Measurements from ENCODE around the gene LRRC7.

Gene LRRC7

DNA sequence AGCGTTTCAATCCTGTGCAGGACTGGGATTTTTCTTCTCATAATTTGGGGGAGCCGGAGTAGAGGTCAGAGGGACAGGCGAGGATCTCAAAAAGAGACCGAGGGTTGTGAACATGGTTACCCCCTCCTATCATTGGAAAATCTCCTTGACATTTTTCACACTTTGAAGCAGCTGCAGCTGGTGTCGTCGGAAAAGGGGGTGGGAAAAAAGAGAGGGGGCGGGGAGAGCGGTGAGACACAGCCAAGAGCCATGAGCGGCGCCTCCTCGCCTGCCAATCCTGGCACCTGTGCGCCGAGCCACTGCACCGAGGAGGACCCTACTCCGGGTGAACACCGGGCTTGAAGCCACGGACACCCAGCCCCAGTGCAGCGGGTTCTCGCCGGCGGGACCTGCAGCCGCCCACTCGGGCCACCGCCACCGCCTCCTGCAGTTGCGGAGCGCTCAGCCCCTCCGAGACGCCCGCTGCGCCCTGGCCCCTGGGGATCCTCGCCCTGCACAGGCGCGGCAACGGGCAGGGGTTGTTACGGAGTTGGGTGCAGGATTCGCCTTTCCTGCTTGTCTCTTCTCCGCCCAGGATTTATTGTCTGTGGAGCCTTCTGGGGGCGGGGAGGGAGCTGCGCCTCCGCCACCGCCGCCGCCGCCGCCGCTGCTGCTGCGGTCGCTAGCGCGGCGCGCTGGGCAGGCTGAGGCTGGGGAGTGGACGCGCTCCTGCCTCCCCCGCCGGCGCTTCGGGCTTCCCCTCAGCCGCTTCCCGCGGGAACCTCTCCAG, at the start of gene LRRC7:
TSS of gene LRRC7 (plus strand) at position 271 of the 769 bp plus-strand sequence. CDS start 718 bp downstream, outside the sequence.
- peak within 1 kb of the TSS; percentile 77 for H3K4me3 ChIP-seq (ENCODE audit: low read length)
- DNase-seq (ENCODE audit: low read depth) = peak; percentile 34
- no peak within 1 kb of the TSS for H3K9ac ChIP-seq (ENCODE audit: low read length)
- peaks cover 31% of the 10 kb centered on the region for H3K27me3 ChIP-seq (replicated peaks; ENCODE audit: control insufficient read depth, insufficient read depth, low read length)
- peaks cover 3% of the 10 kb centered on the region for H3K9me3 ChIP-seq (ENCODE audit: control insufficient read depth, low read length)
- H3K36me3 ChIP-seq (ENCODE audit: control insufficient read depth, insufficient read depth, low read length, severe bottlenecking) = no peaks in the 10 kb centered on the region
- peaks cover 9% of the 10 kb centered on the region for H3K4me1 ChIP-seq (ENCODE audit: control insufficient read depth, insufficient read depth, low read length)

GRCh38 chr1:69519006-69519405, 48.7 kb upstream of the LRRC7 start:
- DNase-seq (ENCODE audit: low read depth) = no peak

DNA sequence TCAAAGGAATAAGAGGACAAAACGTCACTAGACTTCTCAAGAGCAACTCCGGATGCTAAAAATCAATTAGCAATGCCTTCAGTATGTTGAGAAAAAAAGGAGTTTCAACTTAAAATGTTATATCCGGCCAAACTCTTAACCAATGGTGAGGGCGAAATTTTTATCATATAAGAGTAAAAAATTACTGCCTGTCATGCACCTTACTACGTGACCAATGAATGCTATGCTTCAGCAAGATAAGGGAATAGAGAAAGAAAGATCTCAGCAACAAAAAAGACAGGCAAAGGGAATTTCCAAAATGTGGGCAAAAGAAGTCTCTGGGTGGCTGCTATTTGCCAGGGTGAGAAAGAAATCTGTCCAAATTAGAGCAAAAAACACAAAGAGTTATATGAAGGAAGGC, 47.4 kb upstream of the LRRC7 start:
- no peaks in the 10 kb centered on the region for H3K9me3 ChIP-seq (ENCODE audit: control insufficient read depth, low read length)
- no peak for DNase-seq (ENCODE audit: low read depth)
- H3K36me3 ChIP-seq (ENCODE audit: control insufficient read depth, insufficient read depth, low read length, severe bottlenecking) = no peaks in the 10 kb centered on the region
- H3K27me3 ChIP-seq (replicated peaks; ENCODE audit: control insufficient read depth, insufficient read depth, low read length) = no peaks in the 10 kb centered on the region
- H3K4me1 ChIP-seq (ENCODE audit: control insufficient read depth, insufficient read depth, low read length) = no peaks in the 10 kb centered on the region
- H3K9ac ChIP-seq (ENCODE audit: low read length) = no peak overlapping the region
- no peak overlapping the region for H3K4me3 ChIP-seq (ENCODE audit: low read length)

More at GRCh38 chr1:69519006-69519405, 48.7 kb upstream of the LRRC7 start:
- H3K36me3 ChIP-seq (ENCODE audit: control insufficient read depth, insufficient read depth, low read length, severe bottlenecking) = no peaks in the 10 kb centered on the region
- no peak overlapping the region for H3K9ac ChIP-seq (ENCODE audit: low read length)
- no peaks in the 10 kb centered on the region for H3K9me3 ChIP-seq (ENCODE audit: control insufficient read depth, low read length)
- H3K4me3 ChIP-seq (ENCODE audit: low read length) = no peak overlapping the region
- peaks cover 2% of the 10 kb centered on the region for H3K4me1 ChIP-seq (ENCODE audit: control insufficient read depth, insufficient read depth, low read length)
- H3K27me3 ChIP-seq (replicated peaks; ENCODE audit: control insufficient read depth, insufficient read depth, low read length) = no peaks in the 10 kb centered on the region

GRCh38 chr1:69523032-69523431, 44.7 kb upstream of the LRRC7 start:
- no peaks in the 10 kb centered on the region for H3K9me3 ChIP-seq (ENCODE audit: control insufficient read depth, low read length)
- DNase-seq (ENCODE audit: low read depth) = peak; percentile 68
- no peak overlapping the region for H3K9ac ChIP-seq (ENCODE audit: low read length)
- H3K36me3 ChIP-seq (ENCODE audit: control insufficient read depth, insufficient read depth, low read length, severe bottlenecking) = no peaks in the 10 kb centered on the region
- no peaks in the 10 kb centered on the region for H3K4me1 ChIP-seq (ENCODE audit: control insufficient read depth, insufficient read depth, low read length)
- no peak overlapping the region for H3K4me3 ChIP-seq (ENCODE audit: low read length)
- no peaks in the 10 kb centered on the region for H3K27me3 ChIP-seq (replicated peaks; ENCODE audit: control insufficient read depth, insufficient read depth, low read length)

DNA sequence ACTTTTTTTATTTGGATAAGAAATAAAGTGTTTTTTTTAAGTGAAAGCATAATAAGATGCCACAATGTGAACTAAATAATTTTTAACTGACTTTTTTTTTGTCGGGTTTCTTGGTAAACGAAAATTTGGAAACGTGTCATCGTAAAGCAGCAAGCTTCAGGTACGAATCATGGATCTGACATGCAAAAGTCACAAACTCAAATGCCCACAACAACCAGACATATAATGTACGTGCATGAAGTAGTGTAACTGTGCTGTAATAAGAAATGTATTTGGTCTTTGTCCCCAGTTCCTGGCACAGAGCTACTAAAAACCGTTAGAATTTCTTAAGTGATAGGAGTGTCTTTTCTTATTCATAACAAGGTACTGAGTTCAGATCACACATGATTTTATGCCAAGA, 44.3 kb upstream of the LRRC7 start:
- no peak overlapping the region for H3K9ac ChIP-seq (ENCODE audit: low read length)
- no peak overlapping the region for H3K4me3 ChIP-seq (ENCODE audit: low read length)
- no peaks in the 10 kb centered on the region for H3K9me3 ChIP-seq (ENCODE audit: control insufficient read depth, low read length)

GRCh38 chr1:69524015-69524414, 43.7 kb upstream of the LRRC7 start:
- H3K9me3 ChIP-seq (ENCODE audit: control insufficient read depth, low read length) = no peaks in the 10 kb centered on the region
- H3K4me3 ChIP-seq (ENCODE audit: low read length) = no peak overlapping the region
- peak; percentile 34 for DNase-seq (ENCODE audit: low read depth)
- no peaks in the 10 kb centered on the region for H3K27me3 ChIP-seq (replicated peaks; ENCODE audit: control insufficient read depth, insufficient read depth, low read length)
- no peaks in the 10 kb centered on the region for H3K4me1 ChIP-seq (ENCODE audit: control insufficient read depth, insufficient read depth, low read length)
- H3K9ac ChIP-seq (ENCODE audit: low read length) = no peak overlapping the region
- H3K36me3 ChIP-seq (ENCODE audit: control insufficient read depth, insufficient read depth, low read length, severe bottlenecking) = no peaks in the 10 kb centered on the region

More for the DNA sequence above, 44.3 kb upstream of the LRRC7 start:
- no peaks in the 10 kb centered on the region for H3K36me3 ChIP-seq (ENCODE audit: control insufficient read depth, insufficient read depth, low read length, severe bottlenecking)
- DNase-seq (ENCODE audit: low read depth) = no peak
- no peaks in the 10 kb centered on the region for H3K27me3 ChIP-seq (replicated peaks; ENCODE audit: control insufficient read depth, insufficient read depth, low read length)
- no peaks in the 10 kb centered on the region for H3K4me1 ChIP-seq (ENCODE audit: control insufficient read depth, insufficient read depth, low read length)

DNA sequence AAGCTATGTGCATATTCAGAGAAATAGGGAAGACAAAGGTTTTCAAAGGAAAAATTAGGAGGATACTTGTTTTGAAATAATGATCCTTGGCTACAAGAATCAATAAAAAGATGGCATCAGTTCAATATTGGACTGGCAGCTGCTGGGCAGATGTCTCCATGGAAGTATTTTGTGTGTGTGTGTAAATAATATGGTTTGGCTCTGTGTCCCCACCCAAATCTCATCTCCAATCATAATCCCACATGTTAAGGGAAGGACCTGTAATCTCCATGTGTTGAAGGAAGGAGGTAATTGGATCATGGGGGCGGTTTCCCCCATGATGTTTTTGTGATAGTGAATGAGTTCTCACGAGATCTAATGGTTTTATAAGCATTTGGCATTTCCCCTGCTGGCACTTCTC, 40.4 kb upstream of the LRRC7 start:
- Histone ChIP-seq H3K9ac (ENCODE audit: low read length) (no peak overlapping the region), H3K27me3 (replicated peaks; ENCODE audit: control insufficient read depth, insufficient read depth, low read length) (no peaks in the 10 kb centered on the region), H3K9me3 (ENCODE audit: control insufficient read depth, low read length) (no peaks in the 10 kb centered on the region), H3K4me3 (ENCODE audit: low read length) (no peak overlapping the region), H3K4me1 (ENCODE audit: control insufficient read depth, insufficient read depth, low read length) (no peaks in the 10 kb centered on the region), H3K36me3 (ENCODE audit: control insufficient read depth, insufficient read depth, low read length, severe bottlenecking) (no peaks in the 10 kb centered on the region)
- DNase-seq (ENCODE audit: low read depth) = no peak

DNA sequence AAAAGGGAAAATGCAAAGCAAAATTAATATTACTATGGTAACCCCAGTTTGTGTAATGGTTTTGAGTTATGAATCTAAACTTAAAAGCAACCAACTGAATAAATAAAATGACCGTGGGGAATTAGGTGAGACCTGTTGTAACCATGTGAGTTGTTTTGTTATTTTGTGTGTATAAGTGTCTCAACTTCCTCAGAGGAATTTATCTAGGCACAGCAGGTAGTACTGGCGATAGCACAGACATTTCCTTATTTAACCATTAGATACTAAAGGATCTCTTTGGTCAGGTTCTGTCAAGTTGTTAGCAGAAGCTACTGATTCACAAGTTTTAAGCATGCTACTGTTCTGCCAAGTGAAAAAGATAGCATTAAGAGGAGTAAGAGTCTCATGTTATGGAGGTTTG, 39.3 kb upstream of the LRRC7 start:
- DNase-seq (ENCODE audit: low read depth) = no peak
- Histone ChIP-seq H3K36me3 (ENCODE audit: control insufficient read depth, insufficient read depth, low read length, severe bottlenecking) (no peaks in the 10 kb centered on the region), H3K27me3 (replicated peaks; ENCODE audit: control insufficient read depth, insufficient read depth, low read length) (no peaks in the 10 kb centered on the region), H3K9me3 (ENCODE audit: control insufficient read depth, low read length) (no peaks in the 10 kb centered on the region), H3K4me3 (ENCODE audit: low read length) (no peak overlapping the region), H3K4me1 (ENCODE audit: control insufficient read depth, insufficient read depth, low read length) (no peaks in the 10 kb centered on the region), H3K9ac (ENCODE audit: low read length) (no peak overlapping the region)

DNA sequence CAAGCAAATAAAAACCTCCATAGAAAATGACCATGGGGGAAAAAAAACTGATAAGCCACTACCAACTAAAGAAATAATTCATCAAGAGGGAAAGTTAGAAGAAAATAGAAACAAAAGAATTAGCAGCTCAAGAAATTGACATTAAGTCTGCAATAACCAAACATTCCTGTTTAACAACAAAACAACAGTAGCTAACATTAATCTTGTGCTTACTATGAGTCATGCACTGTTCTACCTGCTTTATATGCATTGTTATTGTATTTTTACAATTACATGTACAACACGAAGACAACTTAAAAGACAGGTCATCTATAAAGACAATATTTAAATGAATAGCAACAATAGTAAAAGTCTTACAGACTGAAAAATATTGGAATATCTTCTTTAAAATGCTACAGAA, 34.4 kb upstream of the LRRC7 start:
- H3K4me3 ChIP-seq (ENCODE audit: low read length) = no peak overlapping the region
- H3K4me1 ChIP-seq (ENCODE audit: control insufficient read depth, insufficient read depth, low read length) = no peaks in the 10 kb centered on the region
- H3K27me3 ChIP-seq (replicated peaks; ENCODE audit: control insufficient read depth, insufficient read depth, low read length) = no peaks in the 10 kb centered on the region
- no peaks in the 10 kb centered on the region for H3K9me3 ChIP-seq (ENCODE audit: control insufficient read depth, low read length)
- DNase-seq (ENCODE audit: low read depth) = no peak
- H3K9ac ChIP-seq (ENCODE audit: low read length) = no peak overlapping the region
- no peaks in the 10 kb centered on the region for H3K36me3 ChIP-seq (ENCODE audit: control insufficient read depth, insufficient read depth, low read length, severe bottlenecking)

GRCh38 chr1:69534829-69535228, 32.9 kb upstream of the LRRC7 start:
- DNase-seq (ENCODE audit: low read depth) = no peak
- no peak overlapping the region for H3K4me3 ChIP-seq (ENCODE audit: low read length)
- H3K4me1 ChIP-seq (ENCODE audit: control insufficient read depth, insufficient read depth, low read length) = no peaks in the 10 kb centered on the region
- H3K9me3 ChIP-seq (ENCODE audit: control insufficient read depth, low read length) = no peaks in the 10 kb centered on the region
- no peaks in the 10 kb centered on the region for H3K27me3 ChIP-seq (replicated peaks; ENCODE audit: control insufficient read depth, insufficient read depth, low read length)
- H3K36me3 ChIP-seq (ENCODE audit: control insufficient read depth, insufficient read depth, low read length, severe bottlenecking) = no peaks in the 10 kb centered on the region
- H3K9ac ChIP-seq (ENCODE audit: low read length) = no peak overlapping the region

DNA sequence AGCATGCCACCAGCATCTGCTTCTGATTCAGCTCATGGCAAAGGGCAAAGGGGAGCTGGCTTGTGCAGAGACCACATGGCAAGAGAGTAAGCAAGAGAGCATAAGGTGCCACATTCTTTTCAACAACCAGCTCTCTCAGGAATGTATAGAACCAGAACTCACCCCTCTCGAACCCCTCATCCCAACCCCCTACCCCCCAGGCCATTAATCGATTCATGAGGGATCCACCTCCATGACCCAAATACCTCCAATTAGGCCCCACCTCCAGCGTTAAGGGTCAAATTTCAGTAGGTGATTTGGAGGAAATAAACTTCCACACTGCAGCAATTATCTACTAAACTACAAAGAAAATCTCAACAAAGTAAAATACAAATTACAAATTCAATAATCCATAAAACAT, 32.2 kb upstream of the LRRC7 start:
- H3K27me3 ChIP-seq (replicated peaks; ENCODE audit: control insufficient read depth, insufficient read depth, low read length) = no peaks in the 10 kb centered on the region
- no peaks in the 10 kb centered on the region for H3K4me1 ChIP-seq (ENCODE audit: control insufficient read depth, insufficient read depth, low read length)
- H3K9ac ChIP-seq (ENCODE audit: low read length) = no peak overlapping the region
- no peaks in the 10 kb centered on the region for H3K36me3 ChIP-seq (ENCODE audit: control insufficient read depth, insufficient read depth, low read length, severe bottlenecking)
- no peak for DNase-seq (ENCODE audit: low read depth)
- no peaks in the 10 kb centered on the region for H3K9me3 ChIP-seq (ENCODE audit: control insufficient read depth, low read length)
- no peak overlapping the region for H3K4me3 ChIP-seq (ENCODE audit: low read length)

- no peaks in the 10 kb centered on the region for H3K27me3 ChIP-seq (replicated peaks; ENCODE audit: control insufficient read depth, insufficient read depth, low read length)
- H3K36me3 ChIP-seq (ENCODE audit: control insufficient read depth, insufficient read depth, low read length, severe bottlenecking) = no peaks in the 10 kb centered on the region
- no peak for DNase-seq (ENCODE audit: low read depth)
- no peak overlapping the region for H3K9ac ChIP-seq (ENCODE audit: low read length)
- H3K4me1 ChIP-seq (ENCODE audit: control insufficient read depth, insufficient read depth, low read length) = no peaks in the 10 kb centered on the region
- H3K4me3 ChIP-seq (ENCODE audit: low read length) = no peak overlapping the region
- no peaks in the 10 kb centered on the region for H3K9me3 ChIP-seq (ENCODE audit: control insufficient read depth, low read length)
These were observed 27.7 kb upstream of the LRRC7 start for GRCh38 chr1:69540052-69540451.
